MM.1S (cell line): ENCODE measurements around the gene TTLL11.

Experiments
- DNase-seq: peaks from one replicate; pipeline ENCODE4 v3.0.0-alpha.2; 2015
- H2AFZ ChIP-seq: fragments of 300-600 bp; sonication (generic); 2 replicates; pipeline ENCODE4 v1.6.0; 2016; ENCODE audit warnings: antibody characterized with exemption, low read length
- H3F3A ChIP-seq: fragments of 300-600 bp; sonication (generic); 2 replicates; pipeline ENCODE4 v1.6.1; 2016; ENCODE audit warnings: mild to moderate bottlenecking, antibody characterized with exemption, low read length, moderate library complexity, mixed read lengths; ENCODE audit not compliant: insufficient read depth
- H3K27ac ChIP-seq: fragments of 300-600 bp; sonication (generic); 2 replicates; pipeline ENCODE4 v1.5.1; 2016; ENCODE audit warnings: mild to moderate bottlenecking, low read length
- H3K27me3 ChIP-seq: fragments of 300-600 bp; sonication (generic); replicated peaks from 2 replicates; pipeline ENCODE4 v1.6.0; 2016; ENCODE audit warnings: low read length; ENCODE audit not compliant: insufficient read depth
- H3K36me3 ChIP-seq: fragments of 300-600 bp; sonication (generic); replicated peaks from 2 replicates; pipeline ENCODE4 v1.6.1; 2016; ENCODE audit warnings: mild to moderate bottlenecking, low read length, mixed read lengths; ENCODE audit not compliant: insufficient read depth
- H3K4me1 ChIP-seq: fragments of 300-600 bp; sonication (generic); 2 replicates; pipeline ENCODE4 v1.6.1; 2016; ENCODE audit warnings: low read length, mixed read lengths
- H3K4me2 ChIP-seq: fragments of 300-600 bp; sonication (generic); 2 replicates; pipeline ENCODE4 v1.6.0; 2016; ENCODE audit warnings: low read depth, low read length
- H3K4me3 ChIP-seq: fragments of 300-600 bp; sonication (generic); 2 replicates; pipeline ENCODE4 v1.5.1; 2016; ENCODE audit warnings: low read length, mixed read lengths
- H3K79me2 ChIP-seq: fragments of 300-600 bp; sonication (generic); 2 replicates; pipeline ENCODE4 v1.6.1; 2016; ENCODE audit warnings: mixed run types, low read length, mixed read lengths
- H3K9ac ChIP-seq: fragments of 300-600 bp; sonication (generic); 2 replicates; pipeline ENCODE4 v1.6.1; 2016; ENCODE audit warnings: low read length, mixed read lengths
- H3K9me2 ChIP-seq: fragments of 300-600 bp; sonication (generic); replicated peaks from 2 replicates; pipeline ENCODE4 v1.6.1; 2016; ENCODE audit warnings: mild to moderate bottlenecking, low read length, mixed read lengths; ENCODE audit not compliant: insufficient read depth
- H3K9me3 ChIP-seq: fragments of 300-600 bp; sonication (generic); replicated peaks from 2 replicates; pipeline ENCODE4 v1.6.1; 2016; ENCODE audit warnings: mild to moderate bottlenecking, low read length, mixed read lengths; ENCODE audit not compliant: insufficient read depth
- H4K20me1 ChIP-seq: fragments of 300-600 bp; sonication (generic); 2 replicates; pipeline ENCODE4 v1.6.1; 2016; ENCODE audit warnings: mild to moderate bottlenecking, low read length, moderate library complexity, mixed read lengths; ENCODE audit not compliant: insufficient read depth
- CTCF ChIP-seq: fragments of 300-600 bp; sonication (generic); IDR thresholded peaks from 2 replicates; pipeline ENCODE4 v1.5.1; 2016; ENCODE audit warnings: antibody characterized with exemption, low read length, mixed read lengths
- EZH2 ChIP-seq: fragments of 300-600 bp; sonication (generic); optimal IDR thresholded peaks from 2 replicates; pipeline ENCODE3; 2017; ENCODE audit warnings: low read depth, mild to moderate bottlenecking, antibody characterized with exemption, low read length, mixed read lengths
- EZH2phosphoT487 ChIP-seq: fragments of 300-600 bp; sonication (generic); IDR thresholded peaks from 2 replicates; pipeline ENCODE4 v1.6.1; 2018; ENCODE audit warnings: antibody characterized with exemption, low read length

TTLL11 gene

GRCh38 chr9:121997791-121998190 is 95.3 kb downstream of the TTLL11 start:
- H3K27me3 ChIP-seq = no peaks in the 10 kb centered on the region
- H3K4me2 ChIP-seq = no peak overlapping the region
- H3K9ac ChIP-seq = no peak overlapping the region
- no peaks in the 10 kb centered on the region for H3K4me1 ChIP-seq
- H3K9me2 ChIP-seq = no peaks in the 10 kb centered on the region
- no peaks in the 10 kb centered on the region for H3K9me3 ChIP-seq
- H2AFZ ChIP-seq = no peak overlapping the region
- H3K36me3 ChIP-seq = no peaks in the 10 kb centered on the region
- H3K27ac ChIP-seq = no peak overlapping the region
- H3K4me3 ChIP-seq = no peak overlapping the region
- no peaks in the 10 kb centered on the region for H4K20me1 ChIP-seq
- TF ChIP-seq EZH2phosphoT487 = no peak
- no peak for TF ChIP-seq EZH2
- TF ChIP-seq CTCF = no peak
- H3K79me2 ChIP-seq = no peaks in the 10 kb centered on the region
- H3F3A ChIP-seq = no peaks in the 10 kb centered on the region
- no peak for DNase-seq

GRCh38 chr9:121996783-121997182 is 96.3 kb downstream of the TTLL11 start:
- TF ChIP-seq CTCF = no peak
- no peak for TF ChIP-seq EZH2phosphoT487
- no peak for TF ChIP-seq EZH2
- no peaks in the 10 kb centered on the region for H3K4me1 ChIP-seq

GRCh38 chr9:121995997-121996396 is 97.1 kb downstream of the TTLL11 start:
- H2AFZ ChIP-seq = no peak overlapping the region
- H3K9ac ChIP-seq = no peak overlapping the region
- no peak overlapping the region for H3K4me2 ChIP-seq
- no peak for DNase-seq
- H3K9me3 ChIP-seq = no peaks in the 10 kb centered on the region
- H3K4me1 ChIP-seq = no peaks in the 10 kb centered on the region
- H3K27me3 ChIP-seq = no peaks in the 10 kb centered on the region
- no peaks in the 10 kb centered on the region for H3K9me2 ChIP-seq
- no peaks in the 10 kb centered on the region for H4K20me1 ChIP-seq
- TF ChIP-seq EZH2 (no peak), CTCF (no peak), EZH2phosphoT487 (no peak)
- H3K4me3 ChIP-seq = no peak overlapping the region
- H3K27ac ChIP-seq = no peak overlapping the region
- no peaks in the 10 kb centered on the region for H3K79me2 ChIP-seq
- H3K36me3 ChIP-seq = no peaks in the 10 kb centered on the region
- no peaks in the 10 kb centered on the region for H3F3A ChIP-seq

More at GRCh38 chr9:121996783-121997182, 96.3 kb downstream of the TTLL11 start:
- H3K9me2 ChIP-seq = no peaks in the 10 kb centered on the region
- H3K9me3 ChIP-seq = no peaks in the 10 kb centered on the region
- H3K27ac ChIP-seq = no peak overlapping the region
- H3K27me3 ChIP-seq = no peaks in the 10 kb centered on the region
- H3K4me3 ChIP-seq = no peak overlapping the region
- H3K36me3 ChIP-seq = no peaks in the 10 kb centered on the region
- H2AFZ ChIP-seq = no peak overlapping the region
- no peak overlapping the region for H3K9ac ChIP-seq
- H3K79me2 ChIP-seq = no peaks in the 10 kb centered on the region
- no peaks in the 10 kb centered on the region for H3F3A ChIP-seq
- H4K20me1 ChIP-seq = no peaks in the 10 kb centered on the region
- no peak overlapping the region for H3K4me2 ChIP-seq
- no peak for DNase-seq
